Prostate gland (tissue), 2 donors: ENCODE measurements around the gene ZSCAN10. TPM values are rescaled to one million over a fixed set of nuclear protein-coding genes. Genes with fewer than 3 reads are reported as not detected.

Experiments
- DNase-seq: peaks from one replicate; pipeline ENCODE4 v3.0.0-alpha.2; 2019; ENCODE audit warnings: low spot score
- H3K27ac ChIP-seq, 2 donors: fragments of 200-600 bp; sonication (generic); 2 replicates each; pipeline ENCODE4 v1.5.1; 2017 to 2019
- H3K27me3 ChIP-seq: fragments of 200-600 bp; sonication (generic); replicated peaks from 2 replicates; pipeline ENCODE4 v1.5.1; 2019; ENCODE audit not compliant: insufficient read depth
- H3K36me3 ChIP-seq, 2 donors: fragments of 200-600 bp; sonication (generic); 1 replicate in 1 of 2; 2 replicates in 1 of 2; pipeline versions ENCODE4 v1.5.1 to v1.8.1; 2017 to 2019
- H3K4me1 ChIP-seq: fragments of 200-600 bp; sonication (generic); replicated peaks from 2 replicates; pipeline ENCODE4 v1.5.1; 2019
- H3K4me3 ChIP-seq, 2 donors: fragments of 200-600 bp; sonication (generic); 2 replicates each; pipeline ENCODE4 v1.5.1; 2017 to 2019
- H3K9me3 ChIP-seq: fragments of 200-600 bp; sonication (generic); 2 replicates; pipeline ENCODE4 v1.5.1; 2017
- POLR2A ChIP-seq: fragments of 450-650 bp; IDR thresholded peaks from one replicate; pipeline ENCODE4 v1.6.1; 2016; ENCODE audit warnings: antibody characterized with exemption, mild to moderate bottlenecking
- POLR2AphosphoS5 ChIP-seq: sonication (generic); formaldehyde crosslinking; IDR thresholded peaks from one replicate; pipeline ENCODE4 v1.6.1; 2017; ENCODE audit warnings: antibody characterized with exemption
- WGBS: methylation state at CpG from one replicate; pipeline ENCODE4 v1.1.5; 2018; 5-methylcytosine and 5-hydroxymethylcytosine counted together
- intact Hi-C: fragments of 100-400 bp; cut with DNase I; formaldehyde crosslinking; loops from one replicate; pipeline ENCODE4 v1.14.2; 2022
- total RNA-seq, 2 donors: library from RNA; depleted of rRNA; stranded (reverse); fragments of >200 nt; gene quantifications; one replicate each; pipeline ENCODE4 v1.1.0, GENCODE V29; 2016
- TF ChIP-seq, protein P1 (sequence below), 4 experiments: fragments of 200-600 bp in 2 of 4; fragments of 450-650 bp in 2 of 4; sonication (generic) in 2 of 4; IDR thresholded peaks; 1 replicate in 3 of 4; 2 replicates in 1 of 4; pipeline ENCODE4 v1.5.1; 2016 to 2019; ENCODE audit warnings: antibody characterized with exemption in 4 of 4, mild to moderate bottlenecking in 2 of 4, moderate library complexity in 2 of 4

The ZSCAN10 gene
- total RNA-seq, 2 donors from 2014 or later = 0.57 TPM; not detected in 1

DNA sequence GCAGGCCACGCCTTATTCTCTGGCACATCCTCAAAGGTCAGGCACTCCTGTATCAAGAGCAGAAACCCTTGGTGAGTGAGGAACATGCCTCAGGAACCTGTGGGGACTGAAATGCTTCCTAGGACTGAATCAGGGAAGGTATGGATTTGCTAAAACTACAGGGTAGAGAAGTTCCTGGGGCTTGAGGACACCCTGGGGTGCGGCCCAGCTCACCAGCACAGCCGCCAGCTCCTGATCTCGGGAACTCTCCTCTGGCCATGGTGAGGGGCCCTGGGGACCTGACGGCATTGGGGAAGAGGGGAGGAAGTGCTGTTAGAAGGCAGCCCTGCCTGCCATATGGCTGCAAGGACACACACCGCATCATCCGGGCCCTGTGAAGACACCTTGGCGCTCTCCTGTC lies 7.5 kb downstream of the ZSCAN10 start:
- 86% methylated on average over 8 of the region's 8 CpGs for WGBS
- no peak for DNase-seq
- Histone ChIP-seq H3K9me3 (no peaks in the 10 kb centered on the region), H3K4me1 (no peaks in the 10 kb centered on the region), H3K27me3 (no peaks in the 10 kb centered on the region), H3K4me3 (no peak overlapping the region), H3K36me3 (no peaks in the 10 kb centered on the region), H3K27ac (no peak overlapping the region)
- intact Hi-C loops = no loop called here
- TF ChIP-seq, protein P1, sequence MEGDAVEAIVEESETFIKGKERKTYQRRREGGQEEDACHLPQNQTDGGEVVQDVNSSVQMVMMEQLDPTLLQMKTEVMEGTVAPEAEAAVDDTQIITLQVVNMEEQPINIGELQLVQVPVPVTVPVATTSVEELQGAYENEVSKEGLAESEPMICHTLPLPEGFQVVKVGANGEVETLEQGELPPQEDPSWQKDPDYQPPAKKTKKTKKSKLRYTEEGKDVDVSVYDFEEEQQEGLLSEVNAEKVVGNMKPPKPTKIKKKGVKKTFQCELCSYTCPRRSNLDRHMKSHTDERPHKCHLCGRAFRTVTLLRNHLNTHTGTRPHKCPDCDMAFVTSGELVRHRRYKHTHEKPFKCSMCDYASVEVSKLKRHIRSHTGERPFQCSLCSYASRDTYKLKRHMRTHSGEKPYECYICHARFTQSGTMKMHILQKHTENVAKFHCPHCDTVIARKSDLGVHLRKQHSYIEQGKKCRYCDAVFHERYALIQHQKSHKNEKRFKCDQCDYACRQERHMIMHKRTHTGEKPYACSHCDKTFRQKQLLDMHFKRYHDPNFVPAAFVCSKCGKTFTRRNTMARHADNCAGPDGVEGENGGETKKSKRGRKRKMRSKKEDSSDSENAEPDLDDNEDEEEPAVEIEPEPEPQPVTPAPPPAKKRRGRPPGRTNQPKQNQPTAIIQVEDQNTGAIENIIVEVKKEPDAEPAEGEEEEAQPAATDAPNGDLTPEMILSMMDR (IDR thresholded peaks at IDR 0.05) = no peak
- no peak for TF ChIP-seq POLR2AphosphoS5
- TF ChIP-seq POLR2A = no peak

GRCh38 chr16:3089717-3090592 lies 9.1 kb downstream of the ZSCAN10 start:
- no peak overlapping the region for H3K27ac ChIP-seq
- H3K9me3 ChIP-seq = no peaks in the 10 kb centered on the region
- intact Hi-C loops = no loop called here
- no peak for DNase-seq
- 99% methylated on average over 41 of the region's 81 CpGs for WGBS
- TF ChIP-seq POLR2A (no peak), POLR2AphosphoS5 (no peak)
- TF ChIP-seq, protein P1 (IDR thresholded peaks at IDR 0.05) = no peak
- H3K4me3 ChIP-seq = no peak overlapping the region
- no peaks in the 10 kb centered on the region for H3K27me3 ChIP-seq
- no peaks in the 10 kb centered on the region for H3K36me3 ChIP-seq
- no peaks in the 10 kb centered on the region for H3K4me1 ChIP-seq

GRCh38 chr16:3088925-3089716 lies 10.0 kb downstream of the ZSCAN10 start:
- no peaks in the 10 kb centered on the region for H3K4me1 ChIP-seq
- no peak overlapping the region for H3K27ac ChIP-seq
- H3K9me3 ChIP-seq = no peaks in the 10 kb centered on the region
- no peak for DNase-seq
- no peaks in the 10 kb centered on the region for H3K36me3 ChIP-seq
- no peak overlapping the region for H3K4me3 ChIP-seq
- intact Hi-C loops = no loop called here
- H3K27me3 ChIP-seq = no peaks in the 10 kb centered on the region
- TF ChIP-seq POLR2AphosphoS5 (no peak), POLR2A (no peak)
- TF ChIP-seq, protein P1 (IDR thresholded peaks at IDR 0.05) = no peak
- 93% methylated on average over 68 of the region's 71 CpGs for WGBS

GRCh38 chr16:3088450-3088849 lies 10.6 kb downstream of the ZSCAN10 start:
- Histone ChIP-seq H3K27ac (no peak overlapping the region), H3K4me1 (no peaks in the 10 kb centered on the region), H3K27me3 (no peaks in the 10 kb centered on the region), H3K36me3 (no peaks in the 10 kb centered on the region), H3K9me3 (no peaks in the 10 kb centered on the region), H3K4me3 (no peak overlapping the region)
- WGBS = 56% methylated on average over 7 of the region's 7 CpGs
- DNase-seq = no peak
- intact Hi-C loops = no loop called here
- TF ChIP-seq, protein P1 (IDR thresholded peaks at IDR 0.05) = no peak
- TF ChIP-seq POLR2A (no peak), POLR2AphosphoS5 (no peak)
